Parathyroid adenoma (tissue), 2 donors: ENCODE data around the gene ELP4.

Source experiments
- H2AFZ ChIP-seq: fragments of 300-600 bp; sonication (generic); one replicate; pipeline ENCODE4 v1.7.0; 2017; ENCODE audit warnings: antibody characterized with exemption, mild to moderate bottlenecking
- H3K27ac ChIP-seq: fragments of 300-600 bp; sonication (generic); one replicate; pipeline ENCODE4 v1.7.0; 2017
- H3K27me3 ChIP-seq: fragments of 300-600 bp; sonication (generic); one replicate; pipeline ENCODE4 v1.7.0; 2017; ENCODE audit warnings: low read length; ENCODE audit not compliant: control insufficient read depth, insufficient read depth
- H3K36me3 ChIP-seq: fragments of 300-600 bp; sonication (generic); one replicate; pipeline ENCODE4 v1.7.0; 2017; ENCODE audit warnings: low read length; ENCODE audit not compliant: control insufficient read depth, insufficient read depth
- H3K4me1 ChIP-seq: fragments of 300-600 bp; sonication (generic); one replicate; pipeline ENCODE4 v1.7.0; 2017; ENCODE audit warnings: control low read depth
- H3K4me2 ChIP-seq: fragments of 300-600 bp; sonication (generic); one replicate; pipeline ENCODE4 v1.7.0; 2017; ENCODE audit warnings: low read length
- H3K4me3 ChIP-seq: fragments of 300-600 bp; sonication (generic); one replicate; pipeline ENCODE4 v1.7.0; 2017; ENCODE audit warnings: low read depth, low read length
- H3K79me2 ChIP-seq: fragments of 300-600 bp; sonication (generic); one replicate; pipeline ENCODE4 v1.7.0; 2017; ENCODE audit warnings: control low read depth
- H3K9ac ChIP-seq: fragments of 300-600 bp; sonication (generic); one replicate; pipeline ENCODE4 v1.7.0; 2017; ENCODE audit warnings: mild to moderate bottlenecking
- H3K9me3 ChIP-seq: fragments of 300-600 bp; sonication (generic); one replicate; pipeline ENCODE4 v1.7.0; 2017; ENCODE audit warnings: low read length; ENCODE audit not compliant: control insufficient read depth
- CTCF ChIP-seq: fragments of 300-600 bp; sonication (generic); IDR thresholded peaks from one replicate; pipeline ENCODE4 v1.7.0; 2017; ENCODE audit warnings: antibody characterized with exemption, mild to moderate bottlenecking
- donor health status: primary hyperparathyroidism.

The ELP4 gene

DNA sequence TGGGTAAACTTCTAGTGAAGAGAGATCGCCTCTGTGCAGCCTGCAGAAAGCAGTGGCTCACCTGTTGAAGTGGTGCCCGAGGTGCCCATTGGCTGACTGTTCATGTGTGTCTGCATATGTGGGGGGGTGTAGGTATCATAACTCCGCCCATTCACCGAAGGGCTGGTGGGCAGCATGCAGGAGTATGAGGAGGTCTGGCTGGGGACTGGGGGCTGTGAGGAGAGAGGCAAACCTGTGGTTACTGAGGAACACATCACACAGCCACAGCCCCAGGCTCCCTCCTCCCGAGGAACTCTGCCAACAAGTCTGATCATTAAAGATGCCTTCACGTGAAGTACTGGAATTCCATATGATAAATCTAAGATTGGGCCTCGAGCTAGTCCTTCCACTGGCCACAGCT is 281.1 kb downstream of the ELP4 start:
- Histone ChIP-seq H3K27ac (no peak overlapping the region), H3K27me3 (no peaks in the 10 kb centered on the region), H3K9me3 (no peaks in the 10 kb centered on the region), H2AFZ (no peak overlapping the region), H3K4me3 (no peak overlapping the region), H3K36me3 (no peaks in the 10 kb centered on the region), H3K4me2 (no peak overlapping the region), H3K4me1 (no peaks in the 10 kb centered on the region), H3K9ac (no peak overlapping the region), H3K79me2 (no peaks in the 10 kb centered on the region)
- TF ChIP-seq CTCF = no peak

- H3K9me3 ChIP-seq = no peaks in the 10 kb centered on the region
- no peak for TF ChIP-seq CTCF
- no peak overlapping the region for H3K27ac ChIP-seq
- H3K27me3 ChIP-seq = no peaks in the 10 kb centered on the region
- no peak overlapping the region for H3K9ac ChIP-seq
- H3K36me3 ChIP-seq = no peaks in the 10 kb centered on the region
- H3K4me3 ChIP-seq = no peak overlapping the region
- no peaks in the 10 kb centered on the region for H3K79me2 ChIP-seq
- H3K4me2 ChIP-seq = no peak overlapping the region
- no peaks in the 10 kb centered on the region for H3K4me1 ChIP-seq
- H2AFZ ChIP-seq = no peak overlapping the region
Observed at GRCh38 chr11:31792036-31792435, 282.5 kb downstream of the ELP4 start.

GRCh38 chr11:31792456-31792855 is 282.9 kb downstream of the ELP4 start:
- no peaks in the 10 kb centered on the region for H3K4me1 ChIP-seq
- H3K4me3 ChIP-seq = no peak overlapping the region
- H3K4me2 ChIP-seq = no peak overlapping the region
- no peaks in the 10 kb centered on the region for H3K79me2 ChIP-seq
- no peaks in the 10 kb centered on the region for H3K9me3 ChIP-seq
- no peak for TF ChIP-seq CTCF
- H3K36me3 ChIP-seq = no peaks in the 10 kb centered on the region
- H3K27ac ChIP-seq = no peak overlapping the region
- no peak overlapping the region for H3K9ac ChIP-seq
- no peaks in the 10 kb centered on the region for H3K27me3 ChIP-seq
- no peak overlapping the region for H2AFZ ChIP-seq

- TF ChIP-seq CTCF = no peak
Observed at GRCh38 chr11:31793264-31793663, 283.7 kb downstream of the ELP4 start.

DNA sequence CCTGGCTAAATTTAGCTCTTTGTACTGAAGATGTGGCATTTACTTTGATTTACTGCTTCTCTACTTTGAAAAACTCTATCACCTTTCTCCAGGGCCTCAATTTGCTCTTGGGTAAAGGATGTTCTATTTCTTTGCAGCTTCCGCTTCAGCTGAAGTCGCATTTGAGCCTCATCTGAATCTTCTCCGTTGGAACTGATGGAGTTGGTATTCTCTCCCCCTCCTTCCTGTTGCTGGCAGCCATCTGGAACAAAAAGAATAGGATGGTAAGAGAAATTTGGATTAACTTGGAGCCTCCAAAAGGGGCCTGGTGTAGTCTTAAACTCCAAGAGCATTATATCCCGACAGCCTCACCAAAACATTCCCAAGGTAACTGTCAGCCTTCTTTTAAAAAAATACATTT is 285.0 kb downstream of the ELP4 start:
- TF ChIP-seq CTCF = no peak
- Histone ChIP-seq H3K4me3 (no peak overlapping the region), H3K9ac (no peak overlapping the region), H3K27ac (no peak overlapping the region), H3K9me3 (no peaks in the 10 kb centered on the region), H3K36me3 (no peaks in the 10 kb centered on the region), H3K4me1 (no peaks in the 10 kb centered on the region), H3K79me2 (no peaks in the 10 kb centered on the region), H3K4me2 (no peak overlapping the region), H2AFZ (no peak overlapping the region), H3K27me3 (no peaks in the 10 kb centered on the region)

More at GRCh38 chr11:31793264-31793663, 283.7 kb downstream of the ELP4 start:
- no peaks in the 10 kb centered on the region for H3K9me3 ChIP-seq
- no peaks in the 10 kb centered on the region for H3K79me2 ChIP-seq
- no peak overlapping the region for H3K27ac ChIP-seq
- H3K27me3 ChIP-seq = no peaks in the 10 kb centered on the region
- no peak overlapping the region for H3K4me3 ChIP-seq
- H3K36me3 ChIP-seq = no peaks in the 10 kb centered on the region
- no peaks in the 10 kb centered on the region for H3K4me1 ChIP-seq
- no peak overlapping the region for H3K9ac ChIP-seq
- no peak overlapping the region for H2AFZ ChIP-seq
- H3K4me2 ChIP-seq = no peak overlapping the region
